Loucy (cell line): Measurements from ENCODE around the gene AGAP6.

ENCODE experiments used
- EZH2phosphoT487 ChIP-seq: fragments of 200-600 bp; IDR thresholded peaks from 2 replicates; pipeline ENCODE4 v1.6.1; 2018; ENCODE audit warnings: antibody characterized with exemption, mild to moderate bottlenecking, moderate library complexity, borderline replicate concordance
- TF ChIP-seq, protein P1 (sequence below): fragments of 200-600 bp; sonication (generic); conservative IDR thresholded peaks from 2 replicates; pipeline ENCODE4 v1.5.1; 2014; ENCODE audit warnings: mild to moderate bottlenecking, antibody characterized with exemption, low read length

DNA sequence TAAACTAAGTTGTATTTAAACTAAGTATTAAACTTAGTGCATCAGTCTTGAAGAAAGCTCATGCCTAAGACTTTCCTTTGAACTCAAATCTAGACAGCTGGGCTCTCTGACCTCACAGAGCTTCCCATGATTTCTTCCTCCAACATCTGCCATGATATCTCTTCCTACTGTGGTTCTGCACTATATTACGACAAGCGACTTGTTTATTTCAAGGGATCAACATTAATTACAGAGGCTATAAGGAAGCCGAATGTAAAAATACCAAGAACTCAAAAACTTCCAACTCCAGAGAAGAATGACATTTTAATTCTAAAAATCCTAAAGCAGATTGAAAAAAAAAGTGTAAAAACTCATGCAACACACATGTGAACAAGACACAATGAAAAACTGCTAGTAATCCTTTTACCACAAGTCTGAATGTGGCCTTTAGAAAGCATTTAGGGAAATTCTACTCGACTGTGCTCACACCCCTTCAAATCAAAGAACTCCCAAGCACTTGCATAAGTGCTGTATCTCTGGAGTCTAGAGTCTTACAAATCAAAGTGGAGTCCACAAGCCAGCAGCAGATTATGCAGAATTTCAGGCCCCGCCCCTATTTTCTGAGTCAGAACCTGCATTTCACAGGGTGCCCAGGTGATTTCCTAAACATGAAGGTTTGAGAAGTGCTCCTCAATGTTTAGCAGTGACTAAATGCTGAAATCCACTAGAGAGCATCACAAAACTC, 56.9 kb downstream of the AGAP6 start:
- TF ChIP-seq, protein P1, sequence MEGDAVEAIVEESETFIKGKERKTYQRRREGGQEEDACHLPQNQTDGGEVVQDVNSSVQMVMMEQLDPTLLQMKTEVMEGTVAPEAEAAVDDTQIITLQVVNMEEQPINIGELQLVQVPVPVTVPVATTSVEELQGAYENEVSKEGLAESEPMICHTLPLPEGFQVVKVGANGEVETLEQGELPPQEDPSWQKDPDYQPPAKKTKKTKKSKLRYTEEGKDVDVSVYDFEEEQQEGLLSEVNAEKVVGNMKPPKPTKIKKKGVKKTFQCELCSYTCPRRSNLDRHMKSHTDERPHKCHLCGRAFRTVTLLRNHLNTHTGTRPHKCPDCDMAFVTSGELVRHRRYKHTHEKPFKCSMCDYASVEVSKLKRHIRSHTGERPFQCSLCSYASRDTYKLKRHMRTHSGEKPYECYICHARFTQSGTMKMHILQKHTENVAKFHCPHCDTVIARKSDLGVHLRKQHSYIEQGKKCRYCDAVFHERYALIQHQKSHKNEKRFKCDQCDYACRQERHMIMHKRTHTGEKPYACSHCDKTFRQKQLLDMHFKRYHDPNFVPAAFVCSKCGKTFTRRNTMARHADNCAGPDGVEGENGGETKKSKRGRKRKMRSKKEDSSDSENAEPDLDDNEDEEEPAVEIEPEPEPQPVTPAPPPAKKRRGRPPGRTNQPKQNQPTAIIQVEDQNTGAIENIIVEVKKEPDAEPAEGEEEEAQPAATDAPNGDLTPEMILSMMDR: no peak
- no peak for TF ChIP-seq EZH2phosphoT487
